ENCODE measurements around the gene SATB2. TPM values are rescaled to one million over a fixed set of nuclear protein-coding genes. Genes with fewer than 3 reads are reported as not detected.

Gene SATB2
- total RNA-seq, 4 donors from 2014 or later, result 2.6 to 3.7 (median 3.3) TPM

GRCh38 chr2:199414001-199414400, 43.7 kb downstream of the SATB2 start:
- intact Hi-C loops (cut with DNase I; ENCODE audit: low total_unique reads), result no loop called here
- no peak for TF ChIP-seq POLR2A (IDR thresholded peaks at IDR 0.05)
- TF ChIP-seq CTCF (IDR thresholded peaks at IDR 0.05), result no peak
- no peak for DNase-seq (ENCODE audit: low spot score in 2 of 2)
- WGBS, 2 donors, result 94 to 95% methylated on average over 3 of the region's 3 CpGs
- H3K4me3 ChIP-seq (ENCODE audit: low read depth, poor library complexity, severe bottlenecking), result no peak overlapping the region

GRCh38 chr2:199409759-199410529, 47.8 kb downstream of the SATB2 start:
- TF ChIP-seq POLR2A (IDR thresholded peaks at IDR 0.05) (no peak), CTCF (IDR thresholded peaks at IDR 0.05) (no peak)
- WGBS, 2 donors, result 47 to 65% methylated on average over 4 of the region's 4 CpGs
- no peak for DNase-seq (ENCODE audit: low spot score in 2 of 2)
- H3K4me3 ChIP-seq (ENCODE audit: low read depth, poor library complexity, severe bottlenecking), result no peak overlapping the region
- intact Hi-C loops (cut with DNase I; ENCODE audit: low total_unique reads), result no loop called here

- intact Hi-C loops (cut with DNase I; ENCODE audit: low total_unique reads), result no loop called here
- TF ChIP-seq CTCF (IDR thresholded peaks at IDR 0.05), result no peak
- no peak for TF ChIP-seq POLR2A (IDR thresholded peaks at IDR 0.05)
Observed at GRCh38 chr2:199407421-199407820, 50.3 kb downstream of the SATB2 start.

GRCh38 chr2:199405241-199405640, 52.5 kb downstream of the SATB2 start:
- TF ChIP-seq CTCF (IDR thresholded peaks at IDR 0.05), result no peak
- intact Hi-C loops (cut with DNase I; ENCODE audit: low total_unique reads), result no loop called here
- H3K4me3 ChIP-seq (ENCODE audit: low read depth, poor library complexity, severe bottlenecking), result no peak overlapping the region
- no peak for DNase-seq (ENCODE audit: low spot score in 2 of 2)

More at GRCh38 chr2:199407421-199407820, 50.3 kb downstream of the SATB2 start:
- DNase-seq (ENCODE audit: low spot score in 2 of 2), result no peak
- no peak overlapping the region for H3K4me3 ChIP-seq (ENCODE audit: low read depth, poor library complexity, severe bottlenecking)

- TF ChIP-seq POLR2A (IDR thresholded peaks at IDR 0.05), result no peak
- TF ChIP-seq CTCF (IDR thresholded peaks at IDR 0.05), result no peak
- intact Hi-C loops (cut with DNase I; ENCODE audit: low total_unique reads), result no loop called here
- H3K4me3 ChIP-seq (ENCODE audit: low read depth, poor library complexity, severe bottlenecking), result no peak overlapping the region
- WGBS, 2 donors, result 80 to 94% methylated on average over 1 of the region's 1 CpG
- DNase-seq (ENCODE audit: low spot score in 2 of 2), result no peak
Observed at GRCh38 chr2:199404841-199405240, 52.9 kb downstream of the SATB2 start.

- intact Hi-C loops (cut with DNase I; ENCODE audit: low total_unique reads), result no loop called here
- H3K4me3 ChIP-seq (ENCODE audit: low read depth, poor library complexity, severe bottlenecking), result no peak overlapping the region
- no peak for DNase-seq (ENCODE audit: low spot score in 2 of 2)
- TF ChIP-seq POLR2A (IDR thresholded peaks at IDR 0.05) (no peak), CTCF (IDR thresholded peaks at IDR 0.05) (no peak)
Observed at GRCh38 chr2:199395311-199395710, 62.4 kb downstream of the SATB2 start.

All from lower leg skin (tissue), 4 donors.